ENCODE measurements around the gene RASA4. TPM values are rescaled to one million over a fixed set of nuclear protein-coding genes. Genes with fewer than 3 reads are reported as not detected.
A peak's percentile ranks its signal among the peaks of the same experiment; 100 is the strongest.
"Not testable (repeated sequence)": the region's sequence is repeated elsewhere in the genome, so short reads cannot be mapped to it uniquely, and the experiment has no call there.

The RASA4 gene
- polyA plus RNA-seq (2013, experiment 1 of 2): 50.4 TPM
- 34.5 TPM for polyA plus RNA-seq (2013, experiment 2 of 2)

- H3K9me3 ChIP-seq (ENCODE audit: control insufficient read depth, low read length); H3K27ac ChIP-seq (ENCODE audit: low read depth, low read length, severe bottlenecking); H3K4me1 ChIP-seq (ENCODE audit: control insufficient read depth, insufficient read depth, low read length, poor library complexity, severe bottlenecking); H3K36me3 ChIP-seq (ENCODE audit: control insufficient read depth, insufficient read depth, low read length): not testable (repeated sequence)
- peak within 1 kb of the TSS; percentile 34 for H3K4me3 ChIP-seq (ENCODE audit: extremely low read depth, insufficient read depth, low read length, poor library complexity, severe bottlenecking)
- no CpG with 5 or more reads among the region's 62 CpGs for WGBS, 2 experiments (ENCODE audit: insufficient coverage in 2 of 2)
Measured at GRCh38 chr7:102616507-102617125, at the start of gene RASA4. Gene RASA4, minus strand, starts transcription at chr7:102616756. Its CDS starts 67 bp downstream, at chr7:102616689.

GRCh38 chr7:102664765-102665164 is 48.2 kb upstream of the RASA4 start:
- H3K9me3 ChIP-seq (ENCODE audit: control insufficient read depth, low read length); H3K4me1 ChIP-seq (ENCODE audit: control insufficient read depth, insufficient read depth, low read length, poor library complexity, severe bottlenecking); H3K27ac ChIP-seq (ENCODE audit: low read depth, low read length, severe bottlenecking); H3K4me3 ChIP-seq (ENCODE audit: extremely low read depth, insufficient read depth, low read length, poor library complexity, severe bottlenecking); H3K36me3 ChIP-seq (ENCODE audit: control insufficient read depth, insufficient read depth, low read length): not testable (repeated sequence)
- WGBS, 2 experiments (ENCODE audit: insufficient coverage in 2 of 2): no CpG with 5 or more reads among the region's 11 CpGs

- not testable (repeated sequence) for H3K27ac ChIP-seq (ENCODE audit: low read depth, low read length, severe bottlenecking); H3K4me1 ChIP-seq (ENCODE audit: control insufficient read depth, insufficient read depth, low read length, poor library complexity, severe bottlenecking); H3K9me3 ChIP-seq (ENCODE audit: control insufficient read depth, low read length); H3K4me3 ChIP-seq (ENCODE audit: extremely low read depth, insufficient read depth, low read length, poor library complexity, severe bottlenecking); H3K36me3 ChIP-seq (ENCODE audit: control insufficient read depth, insufficient read depth, low read length)
- no CpG with 5 or more reads among the region's 4 CpGs for WGBS, 2 experiments (ENCODE audit: insufficient coverage in 2 of 2)
Measured at GRCh38 chr7:102649924-102650323, 33.4 kb upstream of the RASA4 start, which contains the start of gene SPDYE2B. Gene SPDYE2B, plus strand, starts transcription at chr7:102650319. Its CDS starts 2,030 bp downstream, at chr7:102652349.

- not testable (repeated sequence) for H3K9me3 ChIP-seq (ENCODE audit: control insufficient read depth, low read length); H3K4me1 ChIP-seq (ENCODE audit: control insufficient read depth, insufficient read depth, low read length, poor library complexity, severe bottlenecking); H3K36me3 ChIP-seq (ENCODE audit: control insufficient read depth, insufficient read depth, low read length); H3K27ac ChIP-seq (ENCODE audit: low read depth, low read length, severe bottlenecking); H3K4me3 ChIP-seq (ENCODE audit: extremely low read depth, insufficient read depth, low read length, poor library complexity, severe bottlenecking)
- 88 to 94% methylated on average over 3 to 4 of the region's 7 CpGs for WGBS, 2 experiments (ENCODE audit: insufficient coverage in 2 of 2)
Measured at GRCh38 chr7:102647813-102648212, 31.3 kb upstream of the RASA4 start.

GRCh38 chr7:102643404-102643803 is 26.8 kb upstream of the RASA4 start:
- H3K4me1 ChIP-seq (ENCODE audit: control insufficient read depth, insufficient read depth, low read length, poor library complexity, severe bottlenecking); H3K4me3 ChIP-seq (ENCODE audit: extremely low read depth, insufficient read depth, low read length, poor library complexity, severe bottlenecking); H3K9me3 ChIP-seq (ENCODE audit: control insufficient read depth, low read length); H3K27ac ChIP-seq (ENCODE audit: low read depth, low read length, severe bottlenecking); H3K36me3 ChIP-seq (ENCODE audit: control insufficient read depth, insufficient read depth, low read length): not testable (repeated sequence)
- no CpG with 5 or more reads among the region's 1 CpG for WGBS, 2 experiments (ENCODE audit: insufficient coverage in 2 of 2)

GRCh38 chr7:102642691-102643090 is 26.1 kb upstream of the RASA4 start, which contains the start of gene UPK3BL1:
Gene UPK3BL1, minus strand, starts transcription at chr7:102642791. Its CDS starts 50 bp downstream, at chr7:102642741.
- not testable (repeated sequence) for H3K9me3 ChIP-seq (ENCODE audit: control insufficient read depth, low read length); H3K27ac ChIP-seq (ENCODE audit: low read depth, low read length, severe bottlenecking); H3K4me3 ChIP-seq (ENCODE audit: extremely low read depth, insufficient read depth, low read length, poor library complexity, severe bottlenecking); H3K36me3 ChIP-seq (ENCODE audit: control insufficient read depth, insufficient read depth, low read length); H3K4me1 ChIP-seq (ENCODE audit: control insufficient read depth, insufficient read depth, low read length, poor library complexity, severe bottlenecking)
- WGBS, 2 experiments (ENCODE audit: insufficient coverage in 2 of 2): no CpG with 5 or more reads among the region's 9 CpGs

GRCh38 chr7:102638848-102639247 is 22.3 kb upstream of the RASA4 start:
- not testable (repeated sequence) for H3K36me3 ChIP-seq (ENCODE audit: control insufficient read depth, insufficient read depth, low read length); H3K9me3 ChIP-seq (ENCODE audit: control insufficient read depth, low read length); H3K27ac ChIP-seq (ENCODE audit: low read depth, low read length, severe bottlenecking); H3K4me1 ChIP-seq (ENCODE audit: control insufficient read depth, insufficient read depth, low read length, poor library complexity, severe bottlenecking); H3K4me3 ChIP-seq (ENCODE audit: extremely low read depth, insufficient read depth, low read length, poor library complexity, severe bottlenecking)
- WGBS, 2 experiments (ENCODE audit: insufficient coverage in 2 of 2): 95% methylated on average over 4 of the region's 11 CpGs; no CpG with 5 or more reads in 1 of the 2 experiments

- not testable (repeated sequence) for H3K27ac ChIP-seq (ENCODE audit: low read depth, low read length, severe bottlenecking); H3K9me3 ChIP-seq (ENCODE audit: control insufficient read depth, low read length); H3K4me3 ChIP-seq (ENCODE audit: extremely low read depth, insufficient read depth, low read length, poor library complexity, severe bottlenecking); H3K36me3 ChIP-seq (ENCODE audit: control insufficient read depth, insufficient read depth, low read length); H3K4me1 ChIP-seq (ENCODE audit: control insufficient read depth, insufficient read depth, low read length, poor library complexity, severe bottlenecking)
- WGBS, 2 experiments (ENCODE audit: insufficient coverage in 2 of 2): 81 to 100% methylated on average over 4 to 5 of the region's 13 CpGs
Measured at GRCh38 chr7:102636956-102637355, 20.4 kb upstream of the RASA4 start.

- not testable (repeated sequence) for H3K36me3 ChIP-seq (ENCODE audit: control insufficient read depth, insufficient read depth, low read length); H3K27ac ChIP-seq (ENCODE audit: low read depth, low read length, severe bottlenecking); H3K4me1 ChIP-seq (ENCODE audit: control insufficient read depth, insufficient read depth, low read length, poor library complexity, severe bottlenecking); H3K4me3 ChIP-seq (ENCODE audit: extremely low read depth, insufficient read depth, low read length, poor library complexity, severe bottlenecking); H3K9me3 ChIP-seq (ENCODE audit: control insufficient read depth, low read length)
- no CpG with 5 or more reads among the region's 5 CpGs for WGBS, 2 experiments (ENCODE audit: insufficient coverage in 2 of 2)
Measured at GRCh38 chr7:102635354-102635753, 18.8 kb upstream of the RASA4 start.

- H3K36me3 ChIP-seq (ENCODE audit: control insufficient read depth, insufficient read depth, low read length); H3K4me3 ChIP-seq (ENCODE audit: extremely low read depth, insufficient read depth, low read length, poor library complexity, severe bottlenecking); H3K4me1 ChIP-seq (ENCODE audit: control insufficient read depth, insufficient read depth, low read length, poor library complexity, severe bottlenecking); H3K9me3 ChIP-seq (ENCODE audit: control insufficient read depth, low read length); H3K27ac ChIP-seq (ENCODE audit: low read depth, low read length, severe bottlenecking): not testable (repeated sequence)
- 93 to 100% methylated on average over 2 of the region's 6 CpGs for WGBS, 2 experiments (ENCODE audit: insufficient coverage in 2 of 2)
Measured at GRCh38 chr7:102634299-102634698, 17.7 kb upstream of the RASA4 start.

- WGBS, 2 experiments (ENCODE audit: insufficient coverage in 2 of 2): no CpG with 5 or more reads among the region's 9 CpGs
- H3K4me1 ChIP-seq (ENCODE audit: control insufficient read depth, insufficient read depth, low read length, poor library complexity, severe bottlenecking); H3K36me3 ChIP-seq (ENCODE audit: control insufficient read depth, insufficient read depth, low read length); H3K4me3 ChIP-seq (ENCODE audit: extremely low read depth, insufficient read depth, low read length, poor library complexity, severe bottlenecking); H3K9me3 ChIP-seq (ENCODE audit: control insufficient read depth, low read length); H3K27ac ChIP-seq (ENCODE audit: low read depth, low read length, severe bottlenecking): not testable (repeated sequence)
Measured at GRCh38 chr7:102630622-102631021, 14.1 kb upstream of the RASA4 start.

All from mesodermal cell (in vitro differentiated cells).